Prostate gland (tissue), 2 donors: ENCODE data around the gene RPL35A. TPM values are rescaled to one million over a fixed set of nuclear protein-coding genes. Genes with fewer than 3 reads are reported as not detected.
A peak's percentile ranks its signal among the peaks of the same experiment; 100 is the strongest.

Source experiments
- DNase-seq: peaks from one replicate; pipeline ENCODE4 v3.0.0-alpha.2; 2019; ENCODE audit warnings: low spot score
- H3K27ac ChIP-seq, 2 donors: fragments of 200-600 bp; sonication (generic); 2 replicates each; pipeline ENCODE4 v1.5.1; 2017 to 2019
- H3K27me3 ChIP-seq: fragments of 200-600 bp; sonication (generic); replicated peaks from 2 replicates; pipeline ENCODE4 v1.5.1; 2019; ENCODE audit not compliant: insufficient read depth
- H3K36me3 ChIP-seq, 2 donors: fragments of 200-600 bp; sonication (generic); 1 replicate in 1 of 2; 2 replicates in 1 of 2; pipeline versions ENCODE4 v1.5.1 to v1.8.1; 2017 to 2019
- H3K4me1 ChIP-seq: fragments of 200-600 bp; sonication (generic); replicated peaks from 2 replicates; pipeline ENCODE4 v1.5.1; 2019
- H3K4me3 ChIP-seq, 2 donors: fragments of 200-600 bp; sonication (generic); 2 replicates each; pipeline ENCODE4 v1.5.1; 2017 to 2019
- H3K9me3 ChIP-seq: fragments of 200-600 bp; sonication (generic); 2 replicates; pipeline ENCODE4 v1.5.1; 2017
- CTCF ChIP-seq, 4 experiments: fragments of 200-600 bp in 2 of 4; fragments of 450-650 bp in 2 of 4; sonication (generic) in 2 of 4; IDR thresholded peaks; 1 replicate in 3 of 4; 2 replicates in 1 of 4; pipeline ENCODE4 v1.5.1; 2016 to 2019; ENCODE audit warnings: antibody characterized with exemption in 4 of 4, mild to moderate bottlenecking in 2 of 4, moderate library complexity in 2 of 4
- POLR2A ChIP-seq: fragments of 450-650 bp; IDR thresholded peaks from one replicate; pipeline ENCODE4 v1.6.1; 2016; ENCODE audit warnings: antibody characterized with exemption, mild to moderate bottlenecking
- POLR2AphosphoS5 ChIP-seq: sonication (generic); formaldehyde crosslinking; IDR thresholded peaks from one replicate; pipeline ENCODE4 v1.6.1; 2017; ENCODE audit warnings: antibody characterized with exemption
- WGBS: methylation state at CpG from one replicate; pipeline ENCODE4 v1.1.5; 2018; 5-methylcytosine and 5-hydroxymethylcytosine counted together
- intact Hi-C: fragments of 100-400 bp; cut with DNase I; formaldehyde crosslinking; loops from one replicate; pipeline ENCODE4 v1.14.2; 2022
- total RNA-seq, 2 donors: library from RNA; depleted of rRNA; stranded (reverse); fragments of >200 nt; gene quantifications; one replicate each; pipeline ENCODE4 v1.1.0, GENCODE V29; 2016

Gene RPL35A
- total RNA-seq, 2 donors from 2014 or later, result 480 to 1,367 TPM

GRCh38 chr3:197959500-197959890 lies 9.5 kb downstream of the RPL35A start:
- Histone ChIP-seq H3K9me3 (no peaks in the 10 kb centered on the region), H3K4me3 (peak overlapping the region; percentile 67 to 79), H3K4me1 (no peaks in the 10 kb centered on the region), H3K36me3 (peaks cover 3 to 5% of the 10 kb centered on the region in 2 donors), H3K27ac (peak overlapping the region; percentile 75 to 82), H3K27me3 (no peaks in the 10 kb centered on the region)
- 42% methylated on average over 6 of the region's 6 CpGs for WGBS
- intact Hi-C loops, result no loop called here
- no peak for DNase-seq
- TF ChIP-seq POLR2A, result no peak
- no peak for TF ChIP-seq POLR2AphosphoS5
- no peak for TF ChIP-seq CTCF (IDR thresholded peaks at IDR 0.05)

GRCh38 chr3:197959891-197960693 lies 10.1 kb downstream of the RPL35A start, which contains the start of gene LMLN:
Gene LMLN, plus strand, starts transcription at chr3:197960217. Its CDS starts 29 bp downstream, at chr3:197960246.
- peak within 1 kb of the TSS; percentile 67 to 79 for H3K4me3 ChIP-seq
- no peaks in the 10 kb centered on the region for H3K9me3 ChIP-seq
- under 1% methylated on average over 60 of the region's 62 CpGs for WGBS
- intact Hi-C loops, result no loop called here
- no peaks in the 10 kb centered on the region for H3K27me3 ChIP-seq
- H3K36me3 ChIP-seq, result no peaks in the 10 kb centered on the region
- H3K27ac ChIP-seq, result peak within 1 kb of the TSS; percentile 75 to 82
- DNase-seq, result peak; percentile 95
- H3K4me1 ChIP-seq, result no peaks in the 10 kb centered on the region
- peak; percentile 97 for TF ChIP-seq POLR2AphosphoS5
- TF ChIP-seq POLR2A, result peak; percentile 66
- peak in 1 of 4 experiments; percentile 22 for TF ChIP-seq CTCF (IDR thresholded peaks at IDR 0.05)

- Histone ChIP-seq H3K36me3 (no peaks in the 10 kb centered on the region), H3K9me3 (no peaks in the 10 kb centered on the region), H3K27ac (peak overlapping the region; percentile 75 to 82), H3K4me1 (no peaks in the 10 kb centered on the region), H3K4me3 (peak overlapping the region; percentile 67 to 79), H3K27me3 (no peaks in the 10 kb centered on the region)
- intact Hi-C loops, result no loop called here
- no peak for DNase-seq
- no peak for TF ChIP-seq CTCF (IDR thresholded peaks at IDR 0.05)
- TF ChIP-seq POLR2AphosphoS5, result no peak
- no peak for TF ChIP-seq POLR2A
- 9% methylated on average over 23 of the region's 23 CpGs for WGBS
Measured at GRCh38 chr3:197960694-197961581, 10.9 kb downstream of the RPL35A start.

GRCh38 chr3:197961582-197961945 lies 11.6 kb downstream of the RPL35A start:
- no peak overlapping the region for H3K27ac ChIP-seq
- no peaks in the 10 kb centered on the region for H3K4me1 ChIP-seq
- intact Hi-C loops, result no loop called here
- no peak overlapping the region for H3K4me3 ChIP-seq
- H3K36me3 ChIP-seq, result no peaks in the 10 kb centered on the region
- no peaks in the 10 kb centered on the region for H3K9me3 ChIP-seq
- TF ChIP-seq POLR2AphosphoS5 (no peak), CTCF (IDR thresholded peaks at IDR 0.05) (no peak), POLR2A (no peak)
- no peaks in the 10 kb centered on the region for H3K27me3 ChIP-seq
- no peak for DNase-seq
- WGBS, result 84% methylated on average over 9 of the region's 9 CpGs
